Mucosa of rectum (tissue), 2 donors: ENCODE measurements around the gene KMO.

Experiments
- H3K27ac ChIP-seq, 2 donors: one replicate each; pipeline ENCODE4 v1.7.0; 2013; ENCODE audit warnings: inconsistent platforms in 2 of 2, low read depth in 2 of 2, low read length in 2 of 2
- H3K27me3 ChIP-seq, 2 donors: one replicate each; pipeline ENCODE4 v1.7.0; 2013; ENCODE audit warnings: low read length in 2 of 2; ENCODE audit not compliant: control insufficient read depth in 2 of 2, insufficient read depth in 2 of 2
- H3K36me3 ChIP-seq, 2 donors: one replicate each; pipeline ENCODE4 v1.7.0; 2013; ENCODE audit warnings: low read length in 2 of 2; ENCODE audit not compliant: control insufficient read depth in 2 of 2, insufficient read depth in 2 of 2
- H3K4me1 ChIP-seq, 2 donors: one replicate each; pipeline ENCODE4 v1.7.0; 2013; ENCODE audit warnings: low read length in 2 of 2, mild to moderate bottlenecking in 1 of 2; ENCODE audit not compliant: control insufficient read depth in 2 of 2, insufficient read depth in 2 of 2
- H3K4me3 ChIP-seq, 2 donors: one replicate each; pipeline ENCODE4 v1.7.0; 2013; ENCODE audit warnings: low read length in 2 of 2
- H3K9ac ChIP-seq, 2 donors: one replicate each; pipeline ENCODE4 v1.7.0; 2013; ENCODE audit warnings: low read length in 2 of 2, low read depth in 1 of 2, mild to moderate bottlenecking in 1 of 2
- H3K9me3 ChIP-seq, 2 donors: one replicate each; pipeline ENCODE4 v1.7.0; 2013; ENCODE audit warnings: low read length in 2 of 2; ENCODE audit not compliant: control insufficient read depth in 2 of 2
- donor health status: healthy.
- donor health status: Normal muscosa, but diverticular disease.

The KMO gene

GRCh38 chr1:241617426-241617825 lies 85.2 kb downstream of the KMO start:
- Histone ChIP-seq H3K4me3 (no peak overlapping the region), H3K9ac (no peak overlapping the region), H3K27ac (no peak overlapping the region), H3K36me3 (peaks cover 0 to 4% of the 10 kb centered on the region in 2 donors), H3K4me1 (peaks cover 12 to 24% of the 10 kb centered on the region in 2 donors), H3K9me3 (no peaks in the 10 kb centered on the region), H3K27me3 (no peaks in the 10 kb centered on the region)

DNA sequence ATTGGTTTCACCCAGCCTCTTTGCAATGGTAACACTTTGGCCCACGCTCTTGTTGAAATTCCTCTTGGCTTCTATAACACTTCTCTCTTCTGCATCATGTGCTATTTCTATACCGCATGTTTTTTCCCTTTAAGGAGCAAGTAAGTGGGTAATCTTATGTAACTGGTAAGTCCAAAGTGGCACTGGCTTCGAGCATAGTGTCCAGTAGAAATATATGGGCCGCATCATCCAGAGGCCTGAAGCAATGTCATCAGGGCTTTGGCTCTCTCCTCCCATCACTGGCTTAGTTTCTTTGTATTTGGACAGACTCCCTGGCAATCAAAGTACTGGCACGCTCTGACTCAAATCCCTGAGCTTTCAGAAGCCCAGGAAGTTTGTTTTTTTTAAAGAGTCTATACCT lies 90.5 kb downstream of the KMO start:
- Histone ChIP-seq H3K4me1 (peaks cover 3 to 12% of the 10 kb centered on the region in 2 donors), H3K27ac (no peak overlapping the region), H3K27me3 (no peaks in the 10 kb centered on the region), H3K36me3 (peaks cover 0 to 4% of the 10 kb centered on the region in 2 donors), H3K4me3 (no peak overlapping the region), H3K9me3 (no peaks in the 10 kb centered on the region), H3K9ac (no peak overlapping the region)

GRCh38 chr1:241624935-241625334 lies 92.8 kb downstream of the KMO start:
- no peaks in the 10 kb centered on the region for H3K9me3 ChIP-seq
- H3K27me3 ChIP-seq: no peaks in the 10 kb centered on the region
- H3K4me3 ChIP-seq: no peak overlapping the region
- no peak overlapping the region for H3K9ac ChIP-seq
- H3K4me1 ChIP-seq: peaks cover 2 to 3% of the 10 kb centered on the region in 2 donors
- no peak overlapping the region for H3K27ac ChIP-seq
- peaks cover 0 to 4% of the 10 kb centered on the region in 2 donors for H3K36me3 ChIP-seq

DNA sequence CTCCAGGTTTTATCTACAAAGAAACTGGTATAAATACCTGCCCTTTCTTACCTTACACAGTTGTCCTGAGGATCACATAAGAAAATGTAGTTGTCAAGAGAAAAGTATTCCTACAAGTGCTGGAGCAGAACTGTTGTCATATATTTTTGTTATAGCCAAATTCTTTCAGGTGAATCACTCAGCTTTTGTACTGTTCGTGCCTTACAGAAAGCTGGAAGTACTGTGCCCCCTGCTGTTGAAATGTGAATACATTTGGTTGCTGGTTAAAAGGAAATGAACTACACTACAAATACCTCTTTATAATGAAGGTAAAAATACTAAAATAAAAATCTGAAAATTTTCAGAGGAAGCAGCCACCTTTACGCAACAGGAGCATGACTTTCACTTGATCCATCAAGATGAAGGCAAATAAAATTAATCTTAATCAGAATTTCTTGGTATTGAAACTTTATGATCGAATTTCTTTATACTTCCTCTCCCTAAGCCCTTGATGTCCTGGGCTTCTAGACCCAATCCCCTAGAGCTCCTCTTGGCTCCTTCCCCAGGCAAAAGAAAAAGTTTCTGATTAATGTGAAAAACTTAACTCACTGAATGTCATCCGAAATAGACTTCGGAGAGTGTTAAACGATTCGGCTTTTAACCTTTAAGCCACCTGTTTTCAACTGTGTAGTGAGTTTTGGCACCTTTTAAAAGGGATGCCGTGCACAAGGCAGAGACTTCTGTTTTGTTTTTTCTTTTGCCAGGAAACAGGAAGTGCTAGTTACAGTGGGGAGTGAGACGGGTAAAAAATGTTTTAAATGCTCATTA lies 95.5 kb downstream of the KMO start:
- Histone ChIP-seq H3K9me3 (no peaks in the 10 kb centered on the region), H3K4me3 (peak overlapping the region in 1 of 2 donors; percentile 16), H3K9ac (peak overlapping the region in 1 of 2 donors; percentile 10), H3K27ac (no peak overlapping the region), H3K27me3 (no peaks in the 10 kb centered on the region), H3K36me3 (no peaks in the 10 kb centered on the region), H3K4me1 (peaks cover 0 to 2% of the 10 kb centered on the region in 2 donors)

- no peaks in the 10 kb centered on the region for H3K4me1 ChIP-seq
- H3K9ac ChIP-seq: no peak overlapping the region
Measured at GRCh38 chr1:241630005-241630404, 97.8 kb downstream of the KMO start.

DNA sequence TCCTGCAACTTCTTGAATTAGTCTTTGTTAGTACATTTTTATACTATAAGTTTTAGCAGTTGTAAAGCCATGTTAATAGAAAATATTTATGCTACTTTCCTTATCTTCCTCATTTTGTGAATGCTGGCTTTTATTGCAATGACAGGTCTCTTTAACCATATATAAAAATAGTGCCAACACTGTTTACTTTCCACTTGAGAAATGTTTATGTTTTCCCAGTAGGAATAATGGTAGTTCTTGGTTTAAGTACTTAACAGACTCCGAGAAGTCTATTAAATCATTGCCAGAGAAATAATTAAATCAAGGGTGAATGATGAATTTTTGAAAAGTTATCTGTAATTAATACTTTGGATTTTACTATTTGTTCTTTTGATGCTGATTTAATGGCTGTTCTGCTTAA lies 98.3 kb downstream of the KMO start:
- H3K4me1 ChIP-seq: no peaks in the 10 kb centered on the region
- H3K9ac ChIP-seq: no peak overlapping the region
- peaks cover 0 to 3% of the 10 kb centered on the region in 2 donors for H3K36me3 ChIP-seq
- H3K27me3 ChIP-seq: no peaks in the 10 kb centered on the region
- H3K4me3 ChIP-seq: no peak overlapping the region
- H3K9me3 ChIP-seq: no peaks in the 10 kb centered on the region
- H3K27ac ChIP-seq: no peak overlapping the region

More at GRCh38 chr1:241630005-241630404, 97.8 kb downstream of the KMO start:
- no peak overlapping the region for H3K4me3 ChIP-seq
- no peaks in the 10 kb centered on the region for H3K27me3 ChIP-seq
- H3K36me3 ChIP-seq: no peaks in the 10 kb centered on the region
- H3K27ac ChIP-seq: no peak overlapping the region
- no peaks in the 10 kb centered on the region for H3K9me3 ChIP-seq

DNA sequence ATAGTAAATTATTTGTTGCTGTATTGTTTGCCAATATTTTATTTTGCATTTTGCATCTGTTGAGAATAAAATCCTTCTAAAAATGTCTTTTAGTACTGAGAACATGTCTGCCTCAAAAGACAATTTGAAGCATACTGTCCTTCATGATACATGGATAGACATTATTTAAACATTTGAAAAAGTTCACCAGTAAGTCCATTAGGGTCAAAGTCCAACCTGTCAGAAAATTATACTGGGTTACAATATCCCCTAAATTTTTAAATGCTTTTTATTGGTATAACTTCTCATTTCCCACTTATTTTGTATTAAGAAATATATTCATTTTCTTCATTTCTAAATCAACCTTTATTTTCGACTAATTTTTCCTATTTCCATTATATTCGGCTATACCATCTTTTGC lies 98.7 kb downstream of the KMO start:
- H3K4me1 ChIP-seq: no peaks in the 10 kb centered on the region
- H3K27me3 ChIP-seq: no peaks in the 10 kb centered on the region
- H3K9me3 ChIP-seq: no peaks in the 10 kb centered on the region
- peaks cover 0 to 6% of the 10 kb centered on the region in 2 donors for H3K36me3 ChIP-seq
- no peak overlapping the region for H3K4me3 ChIP-seq
- H3K27ac ChIP-seq: no peak overlapping the region
- no peak overlapping the region for H3K9ac ChIP-seq

DNA sequence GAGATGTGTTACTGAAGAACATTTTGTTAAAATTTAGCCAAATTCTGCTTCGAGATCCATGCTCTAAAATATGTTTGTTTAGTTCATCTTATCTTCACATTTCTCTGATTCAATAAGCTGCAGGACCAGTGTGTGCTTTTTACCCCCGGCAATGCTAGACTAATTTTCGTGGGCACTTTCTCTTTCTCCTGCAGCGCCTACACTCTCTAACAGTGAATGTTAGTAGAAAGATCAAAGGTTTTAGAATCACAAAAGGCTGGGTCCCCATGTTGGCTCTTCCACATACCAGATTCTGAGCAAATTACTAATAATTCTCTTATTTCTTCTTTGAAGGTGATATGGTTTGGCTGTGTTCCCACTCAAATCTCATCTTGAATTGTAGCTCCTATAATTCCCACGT lies 99.5 kb downstream of the KMO start:
- Histone ChIP-seq H3K27ac (no peak overlapping the region), H3K9me3 (no peaks in the 10 kb centered on the region), H3K36me3 (peaks cover 0 to 6% of the 10 kb centered on the region in 2 donors), H3K27me3 (no peaks in the 10 kb centered on the region), H3K9ac (no peak overlapping the region), H3K4me3 (no peak overlapping the region), H3K4me1 (no peaks in the 10 kb centered on the region)

GRCh38 chr1:241632987-241633386 lies 100.8 kb downstream of the KMO start:
- H3K9me3 ChIP-seq: no peaks in the 10 kb centered on the region
- no peak overlapping the region for H3K9ac ChIP-seq
- H3K27me3 ChIP-seq: no peaks in the 10 kb centered on the region
- no peak overlapping the region for H3K4me3 ChIP-seq
- H3K27ac ChIP-seq: no peak overlapping the region
- peaks cover 0 to 6% of the 10 kb centered on the region in 2 donors for H3K36me3 ChIP-seq
- H3K4me1 ChIP-seq: peaks cover 0 to 3% of the 10 kb centered on the region in 2 donors

DNA sequence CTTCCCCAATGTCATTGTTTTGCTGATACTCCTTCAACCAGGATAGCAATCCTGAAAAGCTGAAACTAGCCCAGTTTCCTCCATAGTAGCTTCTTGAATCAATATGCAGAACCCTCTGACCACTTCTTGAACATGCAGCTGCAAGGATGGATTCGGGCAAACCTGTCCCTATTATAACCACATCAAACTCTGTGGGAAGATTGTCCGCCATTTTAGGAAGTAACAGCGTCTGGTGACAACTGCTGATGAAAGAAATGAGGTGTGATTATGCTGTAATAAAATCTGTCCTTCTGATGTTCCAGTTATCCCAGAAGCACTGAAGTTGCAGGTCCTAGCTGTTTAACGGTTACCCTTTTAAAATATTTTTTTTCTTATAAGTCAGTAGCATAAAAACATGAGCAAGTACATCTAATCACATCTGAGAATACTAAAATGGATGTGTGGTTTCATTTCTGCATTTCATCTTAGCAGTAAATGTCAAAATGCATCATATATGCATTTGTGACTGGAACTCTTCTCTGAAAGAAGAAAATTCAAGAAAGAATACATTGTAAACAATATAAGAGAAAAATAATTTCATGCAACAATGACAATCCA lies 103.5 kb downstream of the KMO start:
- H3K9me3 ChIP-seq: no peaks in the 10 kb centered on the region
- no peak overlapping the region for H3K9ac ChIP-seq
- H3K4me1 ChIP-seq: peaks cover 6 to 7% of the 10 kb centered on the region in 2 donors
- no peak overlapping the region for H3K4me3 ChIP-seq
- H3K27ac ChIP-seq: no peak overlapping the region
- H3K27me3 ChIP-seq: no peaks in the 10 kb centered on the region
- H3K36me3 ChIP-seq: peaks cover 0 to 6% of the 10 kb centered on the region in 2 donors
